ENCODE measurements around the gene GPI.

Gene GPI

GRCh38 chr19:34341935-34342680, 22.9 kb upstream of the GPI start:
- DNase-seq (ENCODE audit: low read depth): no peak

- DNase-seq (ENCODE audit: low read depth): no peak
Observed at GRCh38 chr19:34343751-34344150, 21.2 kb upstream of the GPI start.

- DNase-seq (ENCODE audit: low read depth): peak; percentile 89
Observed at GRCh38 chr19:34345947-34346351, 19.0 kb upstream of the GPI start.

GRCh38 chr19:34347561-34348165, 17.3 kb upstream of the GPI start:
- no peak for DNase-seq (ENCODE audit: low read depth)

- no peak for DNase-seq (ENCODE audit: low read depth)
Observed at GRCh38 chr19:34348899-34349487, 16.0 kb upstream of the GPI start.

GRCh38 chr19:34350161-34350561, 14.8 kb upstream of the GPI start:
- no peak for DNase-seq (ENCODE audit: low read depth)

- DNase-seq (ENCODE audit: low read depth): no peak
Observed at GRCh38 chr19:34351382-34351826, 13.6 kb upstream of the GPI start.

GRCh38 chr19:34353546-34353945, 11.4 kb upstream of the GPI start:
- DNase-seq (ENCODE audit: low read depth): no peak

- DNase-seq (ENCODE audit: low read depth): no peak
Observed at GRCh38 chr19:34355201-34355600, 9.8 kb upstream of the GPI start.

- DNase-seq (ENCODE audit: low read depth): no peak
Observed at GRCh38 chr19:34356875-34357274, 8.1 kb upstream of the GPI start.

GRCh38 chr19:34357431-34357830, 7.6 kb upstream of the GPI start:
- DNase-seq (ENCODE audit: low read depth): no peak

GRCh38 chr19:34359140-34359953, 5.6 kb upstream of the GPI start:
- peak; percentile 96 for DNase-seq (ENCODE audit: low read depth)

GRCh38 chr19:34359954-34360315, 5.1 kb upstream of the GPI start:
- no peak for DNase-seq (ENCODE audit: low read depth)

- no peak for DNase-seq (ENCODE audit: low read depth)
Observed at GRCh38 chr19:34360354-34360909, 4.6 kb upstream of the GPI start.

GRCh38 chr19:34362679-34363069, 2.3 kb upstream of the GPI start:
- no peak for DNase-seq (ENCODE audit: low read depth)

- no peak for DNase-seq (ENCODE audit: low read depth)
Observed at GRCh38 chr19:34363094-34363493, 1.9 kb upstream of the GPI start.

GRCh38 chr19:34363930-34364329, 1.1 kb upstream of the GPI start:
- DNase-seq (ENCODE audit: low read depth): no peak

- DNase-seq (ENCODE audit: low read depth): no peak
Observed at GRCh38 chr19:34364462-34364829, 550 bp upstream of the GPI start.

- DNase-seq (ENCODE audit: low read depth): peak; percentile 51
Observed at GRCh38 chr19:34365463-34366401, 736 bp downstream of the GPI start.

- no peak for DNase-seq (ENCODE audit: low read depth)
Observed at GRCh38 chr19:34366738-34367623, 2.0 kb downstream of the GPI start.

Data from ELR (cell line).